Endothelial cell of umbilical vein (primary cell): ENCODE results near the gene ANKRD13C. TPM values are rescaled to one million over a fixed set of nuclear protein-coding genes. Genes with fewer than 3 reads are reported as not detected.

ENCODE experiments used
- BruUV-seq: library from RNA; stranded (reverse); fragments of 400-500 nt; replicated peaks from 2 replicates; lab custom pipeline; 2021; lab: Mats Ljungman, UMichigan
- CTCF ChIA-PET: fragments of 300-600, 350-600 bp; sonication (Branson Sonifier 250); formaldehyde crosslinking; loops from one replicate; lab custom pipeline; 2021; ENCODE audit warnings: antibody characterized with exemption, inconsistent platforms; lab: Charles Lee
- POLR2A ChIA-PET: fragments of 300-600, 350-600 bp; sonication (Branson Sonifier 250); formaldehyde crosslinking; loops from one replicate; lab custom pipeline; 2021; ENCODE audit warnings: antibody characterized with exemption, inconsistent platforms; lab: Charles Lee
- DNase-seq: peaks from one replicate; pipeline ENCODE4 v3.0.0-alpha.2; 2011; ENCODE audit warnings: low read depth, low spot score
- FAIRE-seq: peaks from 2 replicates; lab custom pipeline; 2011; peaks lifted over from hg19 to GRCh38; lab: Jason Lieb, UNC
- H2AFZ ChIP-seq: 2 replicates; pipeline ENCODE4 v1.6.0; 2012; ENCODE audit warnings: low read depth, low read length, control low read depth, inconsistent platforms
- H3K27ac ChIP-seq: 2 replicates; pipeline ENCODE4 v1.5.1; 2011; ENCODE audit warnings: low read depth, mild to moderate bottlenecking, control low read depth, low read length, moderate library complexity; ENCODE audit not compliant: insufficient read depth
- H3K27me3 ChIP-seq, 2 experiments: 2 replicates each; pipeline versions ENCODE4 v1.6.0 to v1.6.1; 2011; ENCODE audit warnings: low read length in 2 of 2, mixed read lengths in 1 of 2; ENCODE audit not compliant: control insufficient read depth in 2 of 2, insufficient read depth in 2 of 2
- H3K36me3 ChIP-seq, 2 experiments: 2 replicates in 1 of 2; 3 replicates in 1 of 2; pipeline ENCODE4 v1.5.1; 2011; ENCODE audit warnings: low read length in 2 of 2, mild to moderate bottlenecking in 1 of 2, moderate library complexity in 1 of 2; ENCODE audit not compliant: control insufficient read depth in 2 of 2, insufficient read depth in 2 of 2; ENCODE audit errors: extremely low read depth in 1 of 2
- H3K4me1 ChIP-seq: 3 replicates; pipeline ENCODE4 v1.5.1; 2011; ENCODE audit warnings: mild to moderate bottlenecking, low read length; ENCODE audit not compliant: control insufficient read depth, insufficient read depth; ENCODE audit errors: extremely low read depth
- H3K4me2 ChIP-seq: 2 replicates; pipeline ENCODE4 v1.6.1; 2011; ENCODE audit warnings: low read length, control low read depth, mixed read lengths; ENCODE audit not compliant: insufficient read depth
- H3K4me3 ChIP-seq, 3 experiments: fragments of 200-600 bp in 1 of 3; sonication (generic), shearing (Covaris generic) in 1 of 3; replicated peaks in 1 of 3; 2 replicates each; pipeline ENCODE4 v1.5.1; 2011 to 2016; ENCODE audit warnings: control low read depth in 3 of 3, low read length in 3 of 3, mild to moderate bottlenecking in 2 of 3, inconsistent platforms in 1 of 3, low read depth in 1 of 3, moderate library complexity in 1 of 3; ENCODE audit not compliant: insufficient read depth in 1 of 3
- H3K79me2 ChIP-seq: 2 replicates; pipeline ENCODE4 v1.6.0; 2012; ENCODE audit warnings: low read length, inconsistent platforms; ENCODE audit not compliant: control insufficient read depth, insufficient read depth
- H3K9ac ChIP-seq: replicated peaks from 2 replicates; pipeline ENCODE3; 2011; ENCODE audit warnings: low read length, control low read depth; ENCODE audit not compliant: insufficient read depth; ENCODE audit errors: extremely low read depth
- H3K9me1 ChIP-seq: replicated peaks from 3 replicates; pipeline ENCODE4 v1.6.0; 2011; ENCODE audit warnings: mild to moderate bottlenecking, low read length; ENCODE audit not compliant: control insufficient read depth, insufficient read depth; ENCODE audit errors: extremely low read depth
- H3K9me3 ChIP-seq: replicated peaks from 2 replicates; pipeline ENCODE4 v1.5.1; 2012; ENCODE audit warnings: low read length, inconsistent platforms; ENCODE audit not compliant: control insufficient read depth, insufficient read depth
- H4K20me1 ChIP-seq: replicated peaks from 2 replicates; pipeline ENCODE3; 2011; ENCODE audit warnings: mild to moderate bottlenecking, low read length; ENCODE audit not compliant: control insufficient read depth, insufficient read depth; ENCODE audit errors: extremely low read depth
- CTCF ChIP-seq, 2 donors: IDR thresholded peaks; 1 replicate in 1 of 2; 2 replicates in 1 of 2; pipeline ENCODE4 v1.5.1; 2011; ENCODE audit warnings: low read length in 2 of 2, mild to moderate bottlenecking in 2 of 2, moderate library complexity in 2 of 2, control low read depth in 1 of 2, inconsistent platforms in 1 of 2, low read depth in 1 of 2; ENCODE audit not compliant: insufficient read depth in 1 of 2; ENCODE audit errors: extremely low read depth in 1 of 2
- EZH2 ChIP-seq: IDR thresholded peaks from 2 replicates; pipeline ENCODE4 v1.6.1; 2012; ENCODE audit warnings: borderline replicate concordance, low read depth, mild to moderate bottlenecking, moderate library complexity, low read length, inconsistent platforms; ENCODE audit not compliant: severe bottlenecking
- FOS ChIP-seq: IDR thresholded peaks from 2 replicates; pipeline ENCODE4 v1.6.1; 2011; ENCODE audit warnings: mild to moderate bottlenecking, low read length, moderate library complexity, borderline replicate concordance; ENCODE audit not compliant: insufficient read depth
- GATA2 ChIP-seq: IDR thresholded peaks from 2 replicates; pipeline ENCODE4 v1.7.0; 2011; ENCODE audit warnings: low read depth, mild to moderate bottlenecking, moderate library complexity, mixed read lengths, low read length; ENCODE audit not compliant: insufficient read length, insufficient read depth
- JUN ChIP-seq: IDR thresholded peaks from 2 replicates; pipeline ENCODE4 v1.6.1; 2011; ENCODE audit warnings: borderline replicate concordance, low read depth; ENCODE audit not compliant: insufficient read length, insufficient read depth
- MAX ChIP-seq: IDR thresholded peaks from 2 replicates; pipeline ENCODE4 v1.6.1; 2011; ENCODE audit not compliant: insufficient read depth, insufficient read length
- MYC ChIP-seq: IDR thresholded peaks from one replicate; pipeline ENCODE4 v1.6.1; 2011; ENCODE audit warnings: mild to moderate bottlenecking, low read depth, low read length
- POLR2A ChIP-seq: IDR thresholded peaks from 2 replicates; pipeline ENCODE4 v1.6.1; 2012; ENCODE audit warnings: low read depth, mild to moderate bottlenecking, control low read depth, low read length
- POLR2AphosphoS5 ChIP-seq: IDR thresholded peaks from 2 replicates; pipeline ENCODE4 v1.6.1; 2012; ENCODE audit warnings: low read depth, mild to moderate bottlenecking, control low read depth, low read length, moderate library complexity; ENCODE audit not compliant: insufficient read depth
- dilution Hi-C: fragments of 300-500 bp; cut with MboI; formaldehyde crosslinking; loops from one replicate; pipeline ENCODE4 v1.15.0; 2019; ENCODE audit warnings: low sequenced_read_pairs; ENCODE audit not compliant: extremely low pct_ligation_motif_present
- intact Hi-C: fragments of 100-400 bp; cut with micrococcal nuclease; formaldehyde crosslinking; loops from one replicate; pipeline ENCODE4 v1.10.0; 2022
- polyA plus RNA-seq, 4 experiments: library from polyadenylated mRNA; depleted of rRNA in 3 of 4; stranded (reverse) in 3 of 4; unstranded in 1 of 4; fragments of >200 nt; gene quantifications; 2 replicates each; pipeline versions ENCODE4 v1.2.1 to v1.2.3, GENCODE V29; 2011 to 2012; ENCODE audit warnings: missing spikeins in 1 of 4
- total RNA-seq: library from RNA; stranded (reverse); gene quantifications from 2 replicates; pipeline ENCODE4 v1.2.3, GENCODE V29; 2021

ANKRD13C gene
- total and polyA plus RNA-seq, 2 donors (not counting 3 experiments of a cell fraction or from before 2014, with no cell fraction given) = 4.6 to 17.3 TPM

GRCh38 chr1:70355920-70356319 lies 1.4 kb upstream of the ANKRD13C start:
- intact Hi-C loops = loop anchor here (2.0 to 10.0 kb wide), 3 partner anchors 133 to 1861 kb away; partner anchors contain the start of genes DEPDC1 and LRRC40
- FAIRE-seq = no peak
- H3K9ac ChIP-seq = no peak overlapping the region
- no peaks in the 10 kb centered on the region for H4K20me1 ChIP-seq
- H3K9me3 ChIP-seq = no peaks in the 10 kb centered on the region
- H2AFZ ChIP-seq = no peak overlapping the region
- no peak overlapping the region for H3K4me3 ChIP-seq
- no peaks in the 10 kb centered on the region for H3K9me1 ChIP-seq
- H3K4me1 ChIP-seq = peaks cover 11% of the 10 kb centered on the region
- CTCF ChIA-PET = no interaction called here
- H3K4me2 ChIP-seq = no peak overlapping the region
- peaks cover 32% of the 10 kb centered on the region for H3K79me2 ChIP-seq
- BruUV-seq = no TSS peak
- H3K27me3 ChIP-seq = no peaks in the 10 kb centered on the region
- POLR2A ChIA-PET = no interaction called here
- no peak for DNase-seq
- TF ChIP-seq CTCF (IDR thresholded peaks at IDR 0.05; ENCODE audit: extremely low read depth in 1 of 2, insufficient read depth in 1 of 2, low read depth in 1 of 2, low read length in 2 of 2) = no peak
- no peak for TF ChIP-seq MYC
- TF ChIP-seq GATA2 = no peak
- no peak for TF ChIP-seq MAX
- TF ChIP-seq EZH2 = no peak
- TF ChIP-seq POLR2A = no peak
- no peak for TF ChIP-seq JUN
- no peak for TF ChIP-seq POLR2AphosphoS5
- TF ChIP-seq FOS = no peak
- dilution Hi-C loops = no loop called here
- H3K36me3 ChIP-seq = no peaks in the 10 kb centered on the region
- no peak overlapping the region for H3K27ac ChIP-seq
